Caki2 (cell line): ENCODE results near the gene FUCA1. TPM values are rescaled to one million over a fixed set of nuclear protein-coding genes. Genes with fewer than 3 reads are reported as not detected.
A peak's percentile ranks its signal among the peaks of the same experiment; 100 is the strongest.
"Not testable (repeated sequence)": the region's sequence is repeated elsewhere in the genome, so short reads cannot be mapped to it uniquely, and the experiment has no call there.

Experiments
- DNase-seq: peaks from one replicate; pipeline ENCODE4 v3.0.0-alpha.2; 2015; ENCODE audit warnings: low read depth
- in situ Hi-C: cut with HindIII; loops from 2 replicates; pipeline ENCODE4 v1.10.0; 2016; ENCODE audit warnings: low sequenced_read_pairs, low pct_unique_long_range_greater_than_20kb, mixed read lengths
- total RNA-seq: library from RNA; depleted of rRNA; stranded (reverse); fragments of >200 nt; shearing (Covaris generic); gene quantifications from 2 replicates; pipeline ENCODE4 v1.2.3, GENCODE V29; 2014; ENCODE audit warnings: low replicate concordance

Gene FUCA1
- total RNA-seq, 1 experiment from 2014 or later: 44.8 TPM

GRCh38 chr1:23851406-23851805 lies 16.7 kb downstream of the FUCA1 start:
- DNase-seq, in situ Hi-C loops: not testable (repeated sequence)

GRCh38 chr1:23848673-23849616 lies 19.1 kb downstream of the FUCA1 start:
- DNase-seq: no peak
- in situ Hi-C loops: no loop called here

- in situ Hi-C loops, DNase-seq: not testable (repeated sequence)
Measured at GRCh38 chr1:23847482-23848095, 20.5 kb downstream of the FUCA1 start.

GRCh38 chr1:23845163-23845562 lies 22.9 kb downstream of the FUCA1 start:
- in situ Hi-C loops: no loop called here
- no peak for DNase-seq

GRCh38 chr1:23843644-23844043 lies 24.4 kb downstream of the FUCA1 start:
- DNase-seq: no peak
- in situ Hi-C loops: no loop called here

- in situ Hi-C loops: no loop called here
- DNase-seq: peak; percentile 39
Measured at GRCh38 chr1:23838401-23838866, 29.7 kb downstream of the FUCA1 start.

GRCh38 chr1:23837908-23838307 lies 30.2 kb downstream of the FUCA1 start:
- in situ Hi-C loops: no loop called here
- DNase-seq: no peak

- in situ Hi-C loops: no loop called here
- DNase-seq: no peak
Measured at GRCh38 chr1:23836037-23836436, 32.1 kb downstream of the FUCA1 start.

- in situ Hi-C loops, DNase-seq: not testable (repeated sequence)
Measured at GRCh38 chr1:23834156-23834555, 33.9 kb downstream of the FUCA1 start.

- DNase-seq: no peak
- in situ Hi-C loops: no loop called here
Measured at GRCh38 chr1:23827717-23828116, 40.4 kb downstream of the FUCA1 start.

- DNase-seq, in situ Hi-C loops: not testable (repeated sequence)
Measured at GRCh38 chr1:23826590-23826989, 41.5 kb downstream of the FUCA1 start.

- in situ Hi-C loops: no loop called here
Measured at GRCh38 chr1:23825762-23826522, 42.1 kb downstream of the FUCA1 start.

GRCh38 chr1:23825076-23825761 lies 42.9 kb downstream of the FUCA1 start, which contains the start of gene HMGCL:
Gene HMGCL (minus strand): TSS chr1:23825429. CDS start chr1:23825415, 14 bp downstream.
- in situ Hi-C loops: no loop called here
- DNase-seq: peak; percentile 71

More at GRCh38 chr1:23825762-23826522, 42.1 kb downstream of the FUCA1 start:
- DNase-seq: no peak

GRCh38 chr1:23824711-23825075 lies 43.4 kb downstream of the FUCA1 start:
- in situ Hi-C loops: no loop called here
- DNase-seq: no peak

- in situ Hi-C loops: no loop called here
- DNase-seq: no peak
Measured at GRCh38 chr1:23823767-23824166, 44.3 kb downstream of the FUCA1 start.

GRCh38 chr1:23817633-23818032 lies 50.5 kb downstream of the FUCA1 start:
- in situ Hi-C loops: no loop called here
- DNase-seq: no peak

- in situ Hi-C loops: no loop called here
- DNase-seq: no peak
Measured at GRCh38 chr1:23816906-23817305, 51.2 kb downstream of the FUCA1 start.

- in situ Hi-C loops: no loop called here
- DNase-seq: no peak
Measured at GRCh38 chr1:23816361-23816760, 51.7 kb downstream of the FUCA1 start.
